Lower leg skin (tissue), 3 donors: ENCODE measurements around the gene THSD8.

ENCODE experiments used
- CTCF ChIP-seq, 3 donors: fragments of 450-650 bp; IDR thresholded peaks; one replicate each; pipeline ENCODE4 v1.5.1; 2016; ENCODE audit warnings: antibody characterized with exemption in 3 of 3, mild to moderate bottlenecking in 3 of 3, moderate library complexity in 2 of 3
- POLR2A ChIP-seq, 2 donors: fragments of 450-650 bp; IDR thresholded peaks; one replicate each; pipeline ENCODE4 v1.6.1; 2016 to 2017; ENCODE audit warnings: antibody characterized with exemption in 2 of 2, mild to moderate bottlenecking in 1 of 2, moderate library complexity in 1 of 2

- TF ChIP-seq CTCF (IDR thresholded peaks at IDR 0.05): no peak
- no peak for TF ChIP-seq POLR2A (IDR thresholded peaks at IDR 0.05)
Observed at GRCh38 chr19:12828494-12828893, 26.6 kb downstream of the THSD8 start.
